NCI-H2227 (cell line): ENCODE data around the gene TMEM8B.
A peak's percentile ranks its signal among the peaks of the same experiment; 100 is the strongest.
"Not testable (repeated sequence)": the region's sequence is repeated elsewhere in the genome, so short reads cannot be mapped to it uniquely, and the experiment has no call there.

ENCODE experiments used
- DNase-seq: peaks from one replicate; lab custom pipeline; 2025; ENCODE audit not compliant: unreplicated experiment; lab: John Stamatoyannopoulos, UW

TMEM8B gene

DNA sequence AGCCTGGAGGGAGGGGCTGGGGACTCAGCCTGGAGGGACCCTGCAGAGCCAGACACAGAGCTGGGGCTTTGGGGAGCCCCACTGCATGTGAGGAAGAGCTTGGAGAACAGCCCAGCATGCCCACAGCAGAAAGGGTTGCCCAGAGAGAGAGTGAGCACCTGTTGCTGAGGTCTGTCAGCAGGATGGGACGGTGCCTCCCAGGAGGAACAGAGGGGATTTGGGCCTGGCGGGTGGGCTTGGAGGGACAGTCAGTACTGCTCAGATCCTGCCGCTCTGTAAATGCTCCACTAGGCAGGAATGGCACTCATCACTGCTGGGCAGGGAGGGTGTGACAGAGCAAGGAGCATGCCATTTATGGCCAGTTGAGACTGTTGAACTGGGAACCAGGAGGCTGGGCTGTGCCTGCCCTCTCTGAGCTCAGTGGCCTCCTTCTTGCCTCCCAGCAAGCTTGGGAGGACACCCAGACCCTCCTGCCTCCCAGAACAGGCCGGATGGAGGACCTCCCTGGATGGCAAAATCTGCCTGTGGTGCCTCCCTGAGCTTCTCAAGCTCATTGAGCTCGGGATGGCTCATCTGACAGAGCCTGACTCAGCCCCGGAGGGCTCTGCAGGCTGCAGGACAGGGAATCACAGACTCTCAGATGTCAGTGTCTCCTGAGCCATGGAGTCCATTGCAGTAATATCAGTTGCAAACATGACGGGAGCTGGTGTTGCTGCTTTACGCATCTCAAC, 76.2 kb downstream of the TMEM8B start:
- no peak for DNase-seq

GRCh38 chr9:35905912-35906679, 77.1 kb downstream of the TMEM8B start, which contains the start of gene HRCT1:
TSS of gene HRCT1 (plus strand) at chr9:35906202. CDS start at chr9:35906288, 86 bp downstream.
- no peak for DNase-seq

- peak; percentile 36 for DNase-seq
These were observed 78.1 kb downstream of the TMEM8B start for GRCh38 chr9:35906923-35907699.

- peak; percentile 83 for DNase-seq
These were observed 78.9 kb downstream of the TMEM8B start for GRCh38 chr9:35907711-35908503.

- DNase-seq: no peak
These were observed 79.6 kb downstream of the TMEM8B start for GRCh38 chr9:35908504-35909125.

- no peak for DNase-seq
These were observed 80.2 kb downstream of the TMEM8B start, which contains the start of gene SPAAR for GRCh38 chr9:35909274-35909673. TSS of gene SPAAR (plus strand) at chr9:35909490. CDS start at chr9:35910464, 974 bp downstream.

GRCh38 chr9:35909687-35910612, 80.9 kb downstream of the TMEM8B start:
- DNase-seq: no peak

GRCh38 chr9:35910613-35911359, 81.8 kb downstream of the TMEM8B start:
- DNase-seq: no peak

DNA sequence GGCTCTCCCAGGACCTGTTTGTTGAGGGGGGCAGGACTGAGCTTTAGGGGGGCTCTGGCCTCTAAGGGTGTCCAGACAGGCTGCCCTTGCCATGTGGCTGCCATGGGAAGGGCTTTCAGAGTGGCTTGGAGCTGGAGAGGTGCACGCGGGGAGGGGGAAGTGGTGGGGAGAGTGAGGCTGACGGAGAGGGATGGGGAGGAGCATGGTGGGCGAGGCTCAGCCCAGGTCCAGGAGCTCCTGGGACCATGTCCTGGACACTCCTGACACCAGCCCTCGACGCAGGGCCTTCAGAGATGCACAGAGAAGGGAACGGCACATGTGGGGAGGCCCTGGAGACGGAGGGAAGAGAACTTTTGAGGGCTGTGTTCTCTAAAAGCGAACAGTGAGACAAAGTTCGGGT, 82.7 kb downstream of the TMEM8B start:
- no peak for DNase-seq

GRCh38 chr9:35912791-35913400, 83.9 kb downstream of the TMEM8B start:
- DNase-seq: no peak

GRCh38 chr9:35913429-35913828, 84.4 kb downstream of the TMEM8B start:
- DNase-seq: not testable (repeated sequence)

DNA sequence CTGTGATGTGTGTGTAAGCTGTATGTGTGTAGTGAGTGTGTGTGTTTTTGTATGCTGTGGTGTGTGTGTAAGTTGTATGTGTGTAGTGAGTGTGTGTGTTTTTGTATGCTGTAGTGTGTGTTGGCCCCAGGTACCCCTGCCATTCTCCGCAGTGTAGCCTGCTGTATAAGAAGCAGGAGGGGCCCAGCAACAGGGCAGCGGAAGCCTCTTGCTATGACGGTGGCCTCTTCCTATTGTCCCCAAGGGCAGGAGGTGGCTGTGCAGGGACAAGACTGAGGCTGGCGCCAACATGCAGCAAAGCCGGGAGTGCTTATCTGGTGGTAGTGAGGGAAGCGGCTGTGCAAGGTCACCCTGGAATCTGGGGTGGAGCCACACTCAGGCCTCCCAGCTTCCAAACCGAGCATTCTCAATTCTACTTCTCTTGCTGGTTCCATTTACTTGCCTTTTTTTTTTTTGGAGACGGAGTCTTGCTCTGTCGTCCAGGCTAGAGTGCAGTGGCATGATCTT, 85.3 kb downstream of the TMEM8B start:
- DNase-seq: no peak
